ENCODE data around the gene OPRD1. TPM values are rescaled to one million over a fixed set of nuclear protein-coding genes. Genes with fewer than 3 reads are reported as not detected.
"Not testable (repeated sequence)": the region's sequence is repeated elsewhere in the genome, so short reads cannot be mapped to it uniquely, and the experiment has no call there.

OPRD1 gene
- total RNA-seq, 1 donor from 2014 or later = not detected

DNA sequence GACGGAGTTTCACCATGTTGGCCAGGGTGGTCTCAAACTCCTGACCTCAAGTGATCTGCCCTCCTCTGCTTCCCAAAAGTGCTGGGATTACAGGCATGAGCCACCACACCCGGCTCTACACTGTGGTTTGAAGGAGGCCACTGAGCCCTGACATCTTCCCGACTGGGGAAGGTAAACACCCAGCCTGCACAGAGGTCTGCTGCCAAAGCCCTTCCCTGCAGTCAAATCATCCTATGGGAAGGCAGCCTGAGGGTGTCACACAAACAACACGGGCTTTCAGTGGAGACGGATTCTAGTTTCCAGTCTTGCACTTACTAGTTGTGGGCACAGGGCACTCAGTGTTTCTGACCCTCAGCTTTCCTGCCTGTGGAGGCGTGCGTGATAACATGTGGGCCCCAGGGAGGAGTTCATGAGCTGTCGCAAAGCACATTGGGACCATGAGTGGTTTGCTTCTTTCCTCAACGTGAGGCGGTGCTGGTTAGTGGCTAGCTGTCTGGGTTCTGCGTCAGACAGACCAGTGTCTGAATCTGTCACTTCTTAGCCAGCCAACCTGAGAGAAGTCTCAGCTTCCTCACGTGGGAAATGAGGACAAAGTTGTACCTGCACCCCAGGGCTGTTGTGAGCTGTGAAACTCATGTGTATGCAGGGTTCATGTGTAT is 21.5 kb upstream of the OPRD1 start:
- no peak for DNase-seq (ENCODE audit: low read depth)
- TF ChIP-seq, protein P1, sequence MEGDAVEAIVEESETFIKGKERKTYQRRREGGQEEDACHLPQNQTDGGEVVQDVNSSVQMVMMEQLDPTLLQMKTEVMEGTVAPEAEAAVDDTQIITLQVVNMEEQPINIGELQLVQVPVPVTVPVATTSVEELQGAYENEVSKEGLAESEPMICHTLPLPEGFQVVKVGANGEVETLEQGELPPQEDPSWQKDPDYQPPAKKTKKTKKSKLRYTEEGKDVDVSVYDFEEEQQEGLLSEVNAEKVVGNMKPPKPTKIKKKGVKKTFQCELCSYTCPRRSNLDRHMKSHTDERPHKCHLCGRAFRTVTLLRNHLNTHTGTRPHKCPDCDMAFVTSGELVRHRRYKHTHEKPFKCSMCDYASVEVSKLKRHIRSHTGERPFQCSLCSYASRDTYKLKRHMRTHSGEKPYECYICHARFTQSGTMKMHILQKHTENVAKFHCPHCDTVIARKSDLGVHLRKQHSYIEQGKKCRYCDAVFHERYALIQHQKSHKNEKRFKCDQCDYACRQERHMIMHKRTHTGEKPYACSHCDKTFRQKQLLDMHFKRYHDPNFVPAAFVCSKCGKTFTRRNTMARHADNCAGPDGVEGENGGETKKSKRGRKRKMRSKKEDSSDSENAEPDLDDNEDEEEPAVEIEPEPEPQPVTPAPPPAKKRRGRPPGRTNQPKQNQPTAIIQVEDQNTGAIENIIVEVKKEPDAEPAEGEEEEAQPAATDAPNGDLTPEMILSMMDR (conservative IDR thresholded peaks at IDR 0.05; ENCODE audit: low read depth, low read length) = no peak
- H3K4me3 ChIP-seq (ENCODE audit: low read depth, low read length) = no peak overlapping the region

DNA sequence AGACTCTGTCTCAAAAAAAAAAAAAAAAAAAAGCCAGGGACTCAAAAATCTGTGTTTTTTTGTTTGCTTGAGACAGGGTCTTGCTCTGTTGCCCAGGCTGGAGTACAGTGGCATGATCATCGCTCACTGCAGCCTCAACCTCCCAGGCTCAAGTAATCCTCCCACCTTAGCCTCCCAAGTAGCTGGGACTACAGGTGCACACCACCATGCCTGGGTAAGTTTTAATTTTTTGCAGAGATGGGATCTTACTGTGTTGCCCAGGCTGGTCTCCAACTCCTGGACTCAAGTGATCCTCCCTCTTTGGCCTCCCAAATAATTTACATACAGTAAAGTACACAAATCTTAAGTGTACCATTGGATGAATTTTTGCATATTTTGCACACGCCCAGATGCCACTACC is 20.0 kb upstream of the OPRD1 start:
- H3K4me3 ChIP-seq (ENCODE audit: low read depth, low read length); DNase-seq (ENCODE audit: low read depth): not testable (repeated sequence)

DNA sequence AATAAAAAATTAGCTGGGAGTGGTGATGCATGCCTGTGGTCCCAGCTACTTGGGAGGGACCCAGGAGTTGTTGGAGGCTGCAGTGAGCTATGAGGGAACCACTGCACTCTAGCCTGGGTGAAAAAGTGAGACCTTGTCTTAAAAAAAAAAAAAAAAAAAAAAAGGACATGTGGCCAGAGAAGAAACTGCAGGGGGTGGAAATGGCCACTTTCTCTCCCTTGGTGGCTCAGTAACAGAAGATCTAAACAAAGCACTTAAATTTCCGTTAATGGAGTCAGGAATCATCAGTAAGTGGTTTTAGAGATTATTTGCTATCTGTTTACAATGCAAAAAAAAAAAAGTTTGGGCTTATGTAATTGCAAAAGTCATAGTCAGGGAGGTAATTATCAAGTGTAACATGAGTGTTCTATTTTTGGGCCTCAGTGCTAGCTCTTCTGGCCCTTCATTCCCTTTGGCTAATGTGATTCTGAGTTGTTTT is 19.3 kb upstream of the OPRD1 start:
- TF ChIP-seq, protein P1 (conservative IDR thresholded peaks at IDR 0.05; ENCODE audit: low read depth, low read length) = peak; percentile 19
- no peak overlapping the region for H3K4me3 ChIP-seq (ENCODE audit: low read depth, low read length)
- no peak for DNase-seq (ENCODE audit: low read depth)

DNA sequence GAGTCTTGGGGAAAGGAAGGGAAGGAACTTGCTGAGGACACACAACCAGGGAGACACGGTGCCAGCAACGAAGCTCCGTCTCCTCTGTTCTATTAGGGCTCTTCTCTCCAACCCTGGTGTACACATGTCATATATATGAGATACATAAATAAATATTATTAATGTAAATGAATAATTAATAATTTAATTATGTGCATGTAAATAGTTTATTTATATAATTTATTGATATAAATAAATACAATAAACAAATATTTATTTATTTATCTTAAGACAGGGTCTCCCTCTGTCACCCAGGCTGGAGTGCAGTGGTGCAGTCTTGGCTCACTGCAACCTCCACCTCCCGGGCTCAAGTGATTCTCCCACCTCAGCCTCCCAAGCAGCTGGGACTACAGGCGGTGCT is 17.4 kb upstream of the OPRD1 start:
- H3K4me3 ChIP-seq (ENCODE audit: low read depth, low read length); DNase-seq (ENCODE audit: low read depth): not testable (repeated sequence)

DNA sequence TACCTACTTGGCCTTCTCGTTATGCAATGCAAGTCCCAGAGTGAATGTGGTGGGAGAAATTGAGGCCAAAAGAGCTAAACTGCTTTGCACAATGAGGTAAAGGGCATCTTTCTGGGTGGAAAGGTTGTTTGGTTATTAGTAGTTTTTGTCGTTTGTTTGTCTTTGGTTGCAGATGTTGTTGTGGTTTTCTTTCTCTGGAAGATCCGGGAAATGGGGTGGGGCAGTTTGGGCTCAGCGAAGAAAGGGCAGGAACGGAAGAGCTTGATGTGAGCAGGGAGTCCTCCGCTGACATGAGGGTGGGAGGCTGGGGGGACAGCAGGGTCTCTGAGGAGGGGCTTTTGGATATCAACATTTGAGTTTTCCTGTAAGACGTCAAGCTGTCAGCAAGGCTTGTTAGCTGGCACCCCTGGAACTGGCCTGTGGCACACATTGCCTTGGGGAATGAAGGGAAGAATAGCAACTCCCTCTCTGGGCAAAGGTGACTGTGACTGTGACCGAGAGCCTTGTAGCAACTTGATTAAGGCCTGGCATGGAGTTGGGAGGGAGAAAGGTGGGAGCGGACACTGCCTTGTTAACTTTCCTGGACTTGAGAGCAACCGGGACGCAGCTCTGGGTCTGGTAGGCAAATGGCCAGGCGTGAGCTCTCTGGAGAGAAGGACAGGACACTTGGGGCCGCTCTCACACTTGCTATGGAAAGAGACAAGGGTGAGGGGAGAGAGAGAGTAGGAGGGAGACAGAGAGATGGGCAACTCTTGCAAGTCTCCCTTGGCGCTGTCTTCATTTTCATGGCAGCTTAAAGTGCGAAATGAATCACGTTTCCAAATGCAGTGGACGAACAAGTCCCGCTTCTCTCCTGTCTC is 15.4 kb upstream of the OPRD1 start:
- DNase-seq (ENCODE audit: low read depth) = no peak
- H3K4me3 ChIP-seq (ENCODE audit: low read depth, low read length) = no peak overlapping the region
- TF ChIP-seq, protein P1 (conservative IDR thresholded peaks at IDR 0.05; ENCODE audit: low read depth, low read length) = no peak

DNA sequence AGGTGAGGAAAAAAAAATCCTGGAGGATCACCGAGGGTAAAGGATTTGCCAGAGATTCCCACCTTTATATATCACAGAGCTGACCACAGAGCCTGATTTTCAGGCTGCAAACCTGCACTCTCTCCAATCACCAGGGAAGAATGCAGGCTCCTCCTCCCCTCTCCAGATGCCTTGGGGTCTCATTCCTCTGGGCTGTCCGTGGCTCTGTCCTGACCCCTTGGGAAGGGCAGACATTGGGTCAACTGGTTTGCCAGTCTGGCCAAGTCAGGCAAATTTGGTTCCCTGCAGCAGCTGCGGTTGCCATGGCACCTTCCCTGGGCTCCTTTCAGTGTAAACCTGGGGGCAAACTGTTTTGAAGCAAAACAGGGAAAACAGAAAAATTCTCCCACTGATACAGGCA is 11.6 kb upstream of the OPRD1 start:
- no peak for DNase-seq (ENCODE audit: low read depth)
- H3K4me3 ChIP-seq (ENCODE audit: low read depth, low read length) = no peak overlapping the region
- TF ChIP-seq, protein P1 (conservative IDR thresholded peaks at IDR 0.05; ENCODE audit: low read depth, low read length) = no peak

DNA sequence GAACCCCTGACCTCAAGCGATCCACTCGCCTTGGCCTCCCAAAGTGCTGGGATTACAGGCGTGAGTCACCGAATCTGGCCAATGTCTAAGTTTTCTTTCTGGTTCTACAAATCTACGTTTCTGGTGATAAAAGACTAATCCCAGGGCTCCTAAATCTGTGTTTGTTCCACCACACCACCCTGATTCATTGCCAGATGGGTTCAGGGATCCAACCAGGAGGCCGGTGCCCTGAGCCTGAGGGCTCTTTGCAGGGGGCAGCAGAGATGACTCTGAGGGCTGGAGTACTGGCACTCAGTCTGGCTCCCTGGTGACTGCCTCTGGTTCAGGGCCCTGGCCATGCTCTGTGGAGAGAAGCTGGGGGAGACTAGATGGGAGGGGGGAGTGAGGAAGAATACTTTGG is 10.5 kb upstream of the OPRD1 start:
- TF ChIP-seq, protein P1 (conservative IDR thresholded peaks at IDR 0.05; ENCODE audit: low read depth, low read length) = no peak

DNA sequence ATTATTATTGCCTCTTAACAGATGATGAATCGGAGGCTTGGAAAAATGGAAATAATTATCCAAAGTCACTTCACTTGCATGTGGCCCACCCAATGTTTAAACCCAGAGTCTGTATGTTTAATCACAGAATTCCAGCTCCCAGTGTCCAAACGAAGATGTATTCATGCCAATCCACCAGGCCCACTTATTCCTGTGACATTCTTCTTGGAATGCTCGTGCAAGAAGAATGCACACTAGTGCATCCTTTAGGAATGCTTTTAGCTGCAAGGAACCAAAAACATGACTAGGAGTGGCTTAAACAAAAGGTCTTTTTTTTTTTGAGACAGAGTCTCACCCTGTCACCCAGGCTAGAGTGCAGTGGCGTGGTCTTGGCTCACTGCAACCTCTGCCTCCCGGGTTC is 8.9 kb upstream of the OPRD1 start:
- DNase-seq (ENCODE audit: low read depth) = no peak
- H3K4me3 ChIP-seq (ENCODE audit: low read depth, low read length) = no peak overlapping the region
- TF ChIP-seq, protein P1 (conservative IDR thresholded peaks at IDR 0.05; ENCODE audit: low read depth, low read length) = no peak

More for the DNA sequence above, 10.5 kb upstream of the OPRD1 start:
- DNase-seq (ENCODE audit: low read depth) = no peak
- no peak overlapping the region for H3K4me3 ChIP-seq (ENCODE audit: low read depth, low read length)

Measured in epithelial cell of proximal tubule (primary cell).